BJ (cell line): ENCODE data around the gene GPRIN3. TPM values are rescaled to one million over a fixed set of nuclear protein-coding genes. Genes with fewer than 3 reads are reported as not detected.

Experiments
- CTCF ChIA-PET: fragments of 350-600 bp; formaldehyde crosslinking; extraction: SDS; loops from one replicate; lab custom pipeline; 2021; ENCODE audit warnings: antibody characterized with exemption, inconsistent platforms; lab: Yijun Ruan, JAX
- POLR2A ChIA-PET: fragments of 300-600 bp; sonication (Branson Sonifier 250); formaldehyde crosslinking; extraction: SDS; loops from one replicate; lab custom pipeline; 2021; ENCODE audit warnings: antibody characterized with exemption; lab: Charles Lee
- DNase-seq: peaks from one replicate; pipeline ENCODE4 v3.0.0-alpha.2; 2011; ENCODE audit warnings: low read depth
- H3K27me3 ChIP-seq: 2 replicates; pipeline ENCODE4 v1.6.0; 2011; ENCODE audit warnings: low read length; ENCODE audit not compliant: control insufficient read depth, insufficient read depth
- H3K36me3 ChIP-seq: 2 replicates; pipeline ENCODE4 v1.5.1; 2011; ENCODE audit warnings: low read length; ENCODE audit not compliant: control insufficient read depth, insufficient read depth
- H3K4me3 ChIP-seq: 2 replicates; pipeline ENCODE4 v1.5.1; 2011; ENCODE audit warnings: low read depth, mild to moderate bottlenecking, control low read depth, low read length
- CTCF ChIP-seq: IDR thresholded peaks from 2 replicates; pipeline ENCODE4 v1.5.1; 2011; ENCODE audit warnings: low read depth, mild to moderate bottlenecking, control low read depth, inconsistent platforms, low read length, moderate library complexity; ENCODE audit not compliant: insufficient read depth
- polyA plus RNA-seq: library from polyadenylated mRNA; depleted of rRNA; stranded (reverse); fragments of >200 nt; gene quantifications from 2 replicates; pipeline ENCODE4 v1.2.3, GENCODE V29; 2011

The GPRIN3 gene
- polyA plus RNA-seq, 1 experiment: not detected

GRCh38 chr4:89289312-89289711, 18.3 kb downstream of the GPRIN3 start:
- Histone ChIP-seq H3K36me3 (no peaks in the 10 kb centered on the region), H3K27me3 (no peaks in the 10 kb centered on the region), H3K4me3 (no peak overlapping the region)
- no peak for TF ChIP-seq CTCF
- DNase-seq: no peak
- POLR2A ChIA-PET: no interaction called here
- CTCF ChIA-PET: interaction anchor here (0.8 kb wide), 1 partner anchor 63 kb away, joined by 3 read pairs; no protein-coding TSS in a partner anchor

- no peaks in the 10 kb centered on the region for H3K27me3 ChIP-seq
- H3K36me3 ChIP-seq: no peaks in the 10 kb centered on the region
- TF ChIP-seq CTCF: no peak
- ChIA-PET CTCF (interaction anchor here (1.5 kb wide), 1 partner anchor 10 kb away, joined by 4 read pairs; no protein-coding TSS in a partner anchor), POLR2A (no interaction called here)
- no peak for DNase-seq
- H3K4me3 ChIP-seq: no peak overlapping the region
These were observed 19.2 kb downstream of the GPRIN3 start for GRCh38 chr4:89288430-89288829.

GRCh38 chr4:89287945-89288344, 19.7 kb downstream of the GPRIN3 start:
- TF ChIP-seq CTCF: no peak
- H3K36me3 ChIP-seq: no peaks in the 10 kb centered on the region
- ChIA-PET CTCF (interaction anchor here (1.5 kb wide), 1 partner anchor 10 kb away, joined by 4 read pairs; no protein-coding TSS in a partner anchor), POLR2A (no interaction called here)
- H3K4me3 ChIP-seq: no peak overlapping the region
- H3K27me3 ChIP-seq: no peaks in the 10 kb centered on the region
- DNase-seq: no peak

- Histone ChIP-seq H3K27me3 (no peaks in the 10 kb centered on the region), H3K36me3 (no peaks in the 10 kb centered on the region), H3K4me3 (no peak overlapping the region)
- POLR2A ChIA-PET: no interaction called here
- TF ChIP-seq CTCF: no peak
- CTCF ChIA-PET: no interaction called here
- no peak for DNase-seq
These were observed 21.9 kb downstream of the GPRIN3 start for GRCh38 chr4:89285745-89286144.

- Histone ChIP-seq H3K4me3 (no peak overlapping the region), H3K27me3 (no peaks in the 10 kb centered on the region), H3K36me3 (no peaks in the 10 kb centered on the region)
- no peak for TF ChIP-seq CTCF
- CTCF ChIA-PET: no interaction called here
- POLR2A ChIA-PET: no interaction called here
- no peak for DNase-seq
These were observed 22.8 kb downstream of the GPRIN3 start for GRCh38 chr4:89284828-89285227.
